ENCODE data around the gene STX8. TPM values are rescaled to one million over a fixed set of nuclear protein-coding genes. Genes with fewer than 3 reads are reported as not detected.

The STX8 gene
- total and polyA plus RNA-seq, 2 donors: 60.5 to 75.8 TPM

- no peak for DNase-seq (ENCODE audit: low read depth in 6 of 9, low spot score in 9 of 9)
- H3K27ac ChIP-seq (ENCODE audit: low read depth in 1 of 2, low read length in 1 of 2): no peak overlapping the region
- no peak overlapping the region for H3K4me3 ChIP-seq (ENCODE audit: low read length in 2 of 2)
- H3K4me1 ChIP-seq (ENCODE audit: control insufficient read depth in 2 of 2, insufficient read depth in 2 of 2, low read length in 2 of 2): no peaks in the 10 kb centered on the region
- no peaks in the 10 kb centered on the region for H3K9me3 ChIP-seq (ENCODE audit: control insufficient read depth in 2 of 2, insufficient read depth in 1 of 2, low read length in 1 of 2)
- H3K27me3 ChIP-seq (ENCODE audit: control insufficient read depth in 2 of 2, insufficient read depth in 1 of 2, low read length in 1 of 2): no peaks in the 10 kb centered on the region
- 88% methylated on average over 3 of the region's 3 CpGs for WGBS
- H3K36me3 ChIP-seq (ENCODE audit: control insufficient read depth in 2 of 2, insufficient read depth in 2 of 2, low read length in 1 of 2): no peaks in the 10 kb centered on the region
Observed at GRCh38 chr17:9527788-9528187, 47.8 kb downstream of the STX8 start.

GRCh38 chr17:9522074-9522473, 53.5 kb downstream of the STX8 start:
- Histone ChIP-seq H3K27ac (ENCODE audit: low read depth in 1 of 2, low read length in 1 of 2) (no peak overlapping the region), H3K4me1 (ENCODE audit: control insufficient read depth in 2 of 2, insufficient read depth in 2 of 2, low read length in 2 of 2) (no peaks in the 10 kb centered on the region), H3K4me3 (ENCODE audit: low read length in 2 of 2) (no peak overlapping the region), H3K9me3 (ENCODE audit: control insufficient read depth in 2 of 2, insufficient read depth in 1 of 2, low read length in 1 of 2) (no peaks in the 10 kb centered on the region), H3K36me3 (ENCODE audit: control insufficient read depth in 2 of 2, insufficient read depth in 2 of 2, low read length in 1 of 2) (no peaks in the 10 kb centered on the region), H3K27me3 (ENCODE audit: control insufficient read depth in 2 of 2, insufficient read depth in 1 of 2, low read length in 1 of 2) (no peaks in the 10 kb centered on the region)
- WGBS: 74% methylated on average over 4 of the region's 4 CpGs
- peak in 5 of 9 donors; percentile 10 to 58 (median 22) for DNase-seq (ENCODE audit: low read depth in 6 of 9, low spot score in 9 of 9)

GRCh38 chr17:9521062-9521461, 54.6 kb downstream of the STX8 start:
- Histone ChIP-seq H3K9me3 (ENCODE audit: control insufficient read depth in 2 of 2, insufficient read depth in 1 of 2, low read length in 1 of 2) (no peaks in the 10 kb centered on the region), H3K4me1 (ENCODE audit: control insufficient read depth in 2 of 2, insufficient read depth in 2 of 2, low read length in 2 of 2) (no peaks in the 10 kb centered on the region), H3K4me3 (ENCODE audit: low read length in 2 of 2) (no peak overlapping the region), H3K27me3 (ENCODE audit: control insufficient read depth in 2 of 2, insufficient read depth in 1 of 2, low read length in 1 of 2) (no peaks in the 10 kb centered on the region), H3K27ac (ENCODE audit: low read depth in 1 of 2, low read length in 1 of 2) (no peak overlapping the region), H3K36me3 (ENCODE audit: control insufficient read depth in 2 of 2, insufficient read depth in 2 of 2, low read length in 1 of 2) (no peaks in the 10 kb centered on the region)
- WGBS: 91% methylated on average over 4 of the region's 4 CpGs
- DNase-seq (ENCODE audit: low read depth in 6 of 9, low spot score in 9 of 9): no peak

- Histone ChIP-seq H3K4me1 (ENCODE audit: control insufficient read depth in 2 of 2, insufficient read depth in 2 of 2, low read length in 2 of 2) (no peaks in the 10 kb centered on the region), H3K4me3 (ENCODE audit: low read length in 2 of 2) (no peak overlapping the region), H3K36me3 (ENCODE audit: control insufficient read depth in 2 of 2, insufficient read depth in 2 of 2, low read length in 1 of 2) (no peaks in the 10 kb centered on the region), H3K9me3 (ENCODE audit: control insufficient read depth in 2 of 2, insufficient read depth in 1 of 2, low read length in 1 of 2) (no peaks in the 10 kb centered on the region), H3K27me3 (ENCODE audit: control insufficient read depth in 2 of 2, insufficient read depth in 1 of 2, low read length in 1 of 2) (no peaks in the 10 kb centered on the region), H3K27ac (ENCODE audit: low read depth in 1 of 2, low read length in 1 of 2) (no peak overlapping the region)
- 93% methylated on average over 4 of the region's 4 CpGs for WGBS
- no peak for DNase-seq (ENCODE audit: low read depth in 6 of 9, low spot score in 9 of 9)
Observed at GRCh38 chr17:9520649-9521048, 55.0 kb downstream of the STX8 start.

- WGBS: 87% methylated on average over 9 of the region's 9 CpGs
Observed at GRCh38 chr17:9519583-9520272, 55.9 kb downstream of the STX8 start.

GRCh38 chr17:9517396-9517795, 58.2 kb downstream of the STX8 start:
- no peaks in the 10 kb centered on the region for H3K9me3 ChIP-seq (ENCODE audit: control insufficient read depth in 2 of 2, insufficient read depth in 1 of 2, low read length in 1 of 2)
- 90% methylated on average over 1 of the region's 1 CpG for WGBS
- H3K4me1 ChIP-seq (ENCODE audit: control insufficient read depth in 2 of 2, insufficient read depth in 2 of 2, low read length in 2 of 2): no peaks in the 10 kb centered on the region
- no peaks in the 10 kb centered on the region for H3K27me3 ChIP-seq (ENCODE audit: control insufficient read depth in 2 of 2, insufficient read depth in 1 of 2, low read length in 1 of 2)
- peak in 6 of 9 donors; percentile 11 to 67 (median 21) for DNase-seq (ENCODE audit: low read depth in 6 of 9, low spot score in 9 of 9)
- H3K4me3 ChIP-seq (ENCODE audit: low read length in 2 of 2): no peak overlapping the region
- H3K27ac ChIP-seq (ENCODE audit: low read depth in 1 of 2, low read length in 1 of 2): no peak overlapping the region
- no peaks in the 10 kb centered on the region for H3K36me3 ChIP-seq (ENCODE audit: control insufficient read depth in 2 of 2, insufficient read depth in 2 of 2, low read length in 1 of 2)

More at GRCh38 chr17:9519583-9520272, 55.9 kb downstream of the STX8 start:
- no peak overlapping the region for H3K27ac ChIP-seq (ENCODE audit: low read depth in 1 of 2, low read length in 1 of 2)
- no peaks in the 10 kb centered on the region for H3K9me3 ChIP-seq (ENCODE audit: control insufficient read depth in 2 of 2, insufficient read depth in 1 of 2, low read length in 1 of 2)
- no peaks in the 10 kb centered on the region for H3K4me1 ChIP-seq (ENCODE audit: control insufficient read depth in 2 of 2, insufficient read depth in 2 of 2, low read length in 2 of 2)
- H3K27me3 ChIP-seq (ENCODE audit: control insufficient read depth in 2 of 2, insufficient read depth in 1 of 2, low read length in 1 of 2): no peaks in the 10 kb centered on the region
- no peak for DNase-seq (ENCODE audit: low read depth in 6 of 9, low spot score in 9 of 9)
- no peaks in the 10 kb centered on the region for H3K36me3 ChIP-seq (ENCODE audit: control insufficient read depth in 2 of 2, insufficient read depth in 2 of 2, low read length in 1 of 2)
- H3K4me3 ChIP-seq (ENCODE audit: low read length in 2 of 2): no peak overlapping the region

GRCh38 chr17:9513266-9513665, 62.4 kb downstream of the STX8 start:
- no peaks in the 10 kb centered on the region for H3K36me3 ChIP-seq (ENCODE audit: control insufficient read depth in 2 of 2, insufficient read depth in 2 of 2, low read length in 1 of 2)
- 96% methylated on average over 2 of the region's 2 CpGs for WGBS
- peaks cover 0 to 4% of the 10 kb centered on the region in 2 donors for H3K9me3 ChIP-seq (ENCODE audit: control insufficient read depth in 2 of 2, insufficient read depth in 1 of 2, low read length in 1 of 2)

GRCh38 chr17:9512323-9513168, 63.1 kb downstream of the STX8 start:
- no peaks in the 10 kb centered on the region for H3K36me3 ChIP-seq (ENCODE audit: control insufficient read depth in 2 of 2, insufficient read depth in 2 of 2, low read length in 1 of 2)
- peaks cover 0 to 5% of the 10 kb centered on the region in 2 donors for H3K9me3 ChIP-seq (ENCODE audit: control insufficient read depth in 2 of 2, insufficient read depth in 1 of 2, low read length in 1 of 2)
- no peak overlapping the region for H3K4me3 ChIP-seq (ENCODE audit: low read length in 2 of 2)
- WGBS: 82% methylated on average over 4 of the region's 4 CpGs
- no peaks in the 10 kb centered on the region for H3K27me3 ChIP-seq (ENCODE audit: control insufficient read depth in 2 of 2, insufficient read depth in 1 of 2, low read length in 1 of 2)
- DNase-seq (ENCODE audit: low read depth in 6 of 9, low spot score in 9 of 9): no peak
- H3K4me1 ChIP-seq (ENCODE audit: control insufficient read depth in 2 of 2, insufficient read depth in 2 of 2, low read length in 2 of 2): no peaks in the 10 kb centered on the region
- H3K27ac ChIP-seq (ENCODE audit: low read depth in 1 of 2, low read length in 1 of 2): no peak overlapping the region

More at GRCh38 chr17:9513266-9513665, 62.4 kb downstream of the STX8 start:
- Histone ChIP-seq H3K4me1 (ENCODE audit: control insufficient read depth in 2 of 2, insufficient read depth in 2 of 2, low read length in 2 of 2) (no peaks in the 10 kb centered on the region), H3K27ac (ENCODE audit: low read depth in 1 of 2, low read length in 1 of 2) (no peak overlapping the region), H3K4me3 (ENCODE audit: low read length in 2 of 2) (no peak overlapping the region), H3K27me3 (ENCODE audit: control insufficient read depth in 2 of 2, insufficient read depth in 1 of 2, low read length in 1 of 2) (no peaks in the 10 kb centered on the region)
- DNase-seq (ENCODE audit: low read depth in 6 of 9, low spot score in 9 of 9): no peak

- Histone ChIP-seq H3K9me3 (ENCODE audit: control insufficient read depth in 2 of 2, insufficient read depth in 1 of 2, low read length in 1 of 2) (peaks cover 0 to 11% of the 10 kb centered on the region in 2 donors), H3K27me3 (ENCODE audit: control insufficient read depth in 2 of 2, insufficient read depth in 1 of 2, low read length in 1 of 2) (no peaks in the 10 kb centered on the region), H3K4me1 (ENCODE audit: control insufficient read depth in 2 of 2, insufficient read depth in 2 of 2, low read length in 2 of 2) (no peaks in the 10 kb centered on the region), H3K36me3 (ENCODE audit: control insufficient read depth in 2 of 2, insufficient read depth in 2 of 2, low read length in 1 of 2) (no peaks in the 10 kb centered on the region), H3K27ac (ENCODE audit: low read depth in 1 of 2, low read length in 1 of 2) (no peak overlapping the region), H3K4me3 (ENCODE audit: low read length in 2 of 2) (no peak overlapping the region)
- no peak for DNase-seq (ENCODE audit: low read depth in 6 of 9, low spot score in 9 of 9)
- WGBS: 86% methylated on average over 1 of the region's 1 CpG
Observed at GRCh38 chr17:9509236-9509816, 66.3 kb downstream of the STX8 start.

Data from thymus (tissue), 11 donors.